Activated CD4-positive, alpha-beta T cell treated with anti-CD3 and anti-CD28 coated beads, Interleukin-2, amount 10 ng/mL, durations not matched to agents 24 days and 14 days (primary cell): ENCODE data around the gene MESD. TPM values are rescaled to one million over a fixed set of nuclear protein-coding genes. Genes with fewer than 3 reads are reported as not detected.

Experiments
- DNase-seq: peaks from one replicate; pipeline ENCODE4 v3.0.0; 2022
- H3K27ac Mint-ChIP-seq: one replicate; pipeline ENCODE4 v1.8.0; 2022; ENCODE audit warnings: mild to moderate bottlenecking, mixed read lengths
- H3K27me3 Mint-ChIP-seq: one replicate; pipeline ENCODE4 v1.8.0; 2022; ENCODE audit warnings: mixed read lengths
- H3K36me3 Mint-ChIP-seq: one replicate; pipeline ENCODE4 v1.8.0; 2022; ENCODE audit warnings: low read depth, mild to moderate bottlenecking, mixed read lengths
- H3K4me1 Mint-ChIP-seq: one replicate; pipeline ENCODE4 v1.8.0; 2021; ENCODE audit warnings: mixed read lengths
- H3K4me3 Mint-ChIP-seq: one replicate; pipeline ENCODE4 v1.8.0; 2022; ENCODE audit warnings: mild to moderate bottlenecking, moderate library complexity, mixed read lengths
- H3K9me3 Mint-ChIP-seq: one replicate; pipeline ENCODE4 v1.8.0; 2021; ENCODE audit warnings: mixed read lengths
- intact Hi-C: fragments of 100-400 bp; cut with micrococcal nuclease; formaldehyde crosslinking; loops from one replicate; pipeline ENCODE4 v1.15.1; 2023
- total RNA-seq: library from RNA; stranded (reverse); gene quantifications from 2 replicates; pipeline ENCODE4 v1.2.3, GENCODE V29; 2022

The MESD gene
- total RNA-seq, 1 donor from 2014 or later = 27.1 TPM

GRCh38 chr15:80990955-80991354, 1.3 kb upstream of the MESD start:
- Mint-ChIP-seq H3K4me1 (peaks cover 47% of the 10 kb centered on the region), H3K4me3 (peak overlapping the region; percentile 13), H3K36me3 (peaks cover 20% of the 10 kb centered on the region), H3K27ac (peak overlapping the region; percentile 66), H3K9me3 (no peaks in the 10 kb centered on the region), H3K27me3 (no peaks in the 10 kb centered on the region)
- peak; percentile 68 for DNase-seq
- intact Hi-C loops = no loop called here

DNA sequence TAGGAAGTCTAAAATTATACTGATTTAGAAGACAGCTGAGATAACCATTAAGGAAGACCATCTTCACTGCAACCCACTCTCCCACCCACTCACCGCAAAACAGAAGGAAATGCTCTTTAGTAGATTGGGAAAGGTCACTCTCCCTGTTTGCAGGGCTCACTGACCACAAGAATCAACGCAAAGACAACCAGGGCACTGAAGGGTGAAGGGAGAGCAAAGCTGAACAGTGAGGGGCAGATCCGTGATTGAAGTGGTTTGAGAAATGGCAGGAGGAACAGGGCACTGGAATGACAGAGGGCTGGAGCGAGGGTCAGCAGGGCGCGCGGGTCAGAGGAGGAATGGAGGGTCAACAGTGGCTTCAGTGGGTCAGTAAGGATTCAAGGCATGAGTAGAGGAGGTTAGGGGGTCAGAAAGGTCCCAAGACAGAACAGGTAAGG, 520 bp downstream of the MESD start:
- peak overlapping the region; percentile 98 for H3K4me3 Mint-ChIP-seq
- peaks cover 28% of the 10 kb centered on the region for H3K36me3 Mint-ChIP-seq
- peaks cover 55% of the 10 kb centered on the region for H3K4me1 Mint-ChIP-seq
- no peak for DNase-seq
- H3K27ac Mint-ChIP-seq = peak overlapping the region; percentile 96
- H3K9me3 Mint-ChIP-seq = no peaks in the 10 kb centered on the region
- H3K27me3 Mint-ChIP-seq = no peaks in the 10 kb centered on the region
- intact Hi-C loops = loop anchor here (1.0 to 10.0 kb wide), 2 partner anchors 11 to 1056 kb away; partner anchors contain the start of genes MEX3B and TLNRD1

GRCh38 chr15:80988148-80988796, 1.3 kb downstream of the MESD start:
- peak overlapping the region; percentile 98 for H3K4me3 Mint-ChIP-seq
- no peaks in the 10 kb centered on the region for H3K27me3 Mint-ChIP-seq
- peaks cover 31% of the 10 kb centered on the region for H3K36me3 Mint-ChIP-seq
- H3K27ac Mint-ChIP-seq = peak overlapping the region; percentile 96
- H3K9me3 Mint-ChIP-seq = no peaks in the 10 kb centered on the region
- H3K4me1 Mint-ChIP-seq = peaks cover 58% of the 10 kb centered on the region
- intact Hi-C loops = loop anchor here (10.0 kb wide), 1 partner anchor 1057 kb away; the partner anchor contains the start of gene MEX3B
- no peak for DNase-seq

DNA sequence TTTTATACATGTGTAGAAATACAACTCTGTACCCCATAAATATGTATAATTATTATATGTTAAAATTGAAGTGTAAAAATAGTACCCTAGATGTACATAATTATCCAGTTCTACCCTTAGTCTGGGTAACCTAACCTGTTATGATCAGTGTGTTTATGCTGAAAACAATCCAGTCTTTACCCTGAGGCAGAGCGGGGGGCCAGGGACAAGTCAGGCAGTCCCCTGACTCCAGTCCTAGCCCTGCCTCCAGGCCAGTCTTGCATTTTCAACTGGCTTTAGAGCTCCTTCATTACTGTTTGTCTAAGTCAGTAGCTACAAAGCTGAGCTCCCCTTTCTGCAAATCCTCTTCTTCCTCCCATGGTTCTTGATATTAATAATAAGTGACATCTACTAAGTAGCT, 3.1 kb downstream of the MESD start:
- H3K36me3 Mint-ChIP-seq = peaks cover 43% of the 10 kb centered on the region
- no peak for DNase-seq
- H3K9me3 Mint-ChIP-seq = no peaks in the 10 kb centered on the region
- H3K27ac Mint-ChIP-seq = no peak overlapping the region
- intact Hi-C loops = loop anchor here (10.0 kb wide), 1 partner anchor 1058 kb away; the partner anchor contains the start of gene MEX3B
- H3K4me3 Mint-ChIP-seq = peak overlapping the region; percentile 52
- H3K4me1 Mint-ChIP-seq = peaks cover 56% of the 10 kb centered on the region
- no peaks in the 10 kb centered on the region for H3K27me3 Mint-ChIP-seq

GRCh38 chr15:80985981-80986380, 3.6 kb downstream of the MESD start:
- no peak for DNase-seq
- no peaks in the 10 kb centered on the region for H3K27me3 Mint-ChIP-seq
- H3K9me3 Mint-ChIP-seq = no peaks in the 10 kb centered on the region
- peaks cover 51% of the 10 kb centered on the region for H3K4me1 Mint-ChIP-seq
- H3K27ac Mint-ChIP-seq = no peak overlapping the region
- intact Hi-C loops = loop anchor here (10.0 kb wide), 1 partner anchor 1059 kb away; the partner anchor contains the start of gene MEX3B
- H3K4me3 Mint-ChIP-seq = peak overlapping the region; percentile 3
- H3K36me3 Mint-ChIP-seq = peaks cover 44% of the 10 kb centered on the region

DNA sequence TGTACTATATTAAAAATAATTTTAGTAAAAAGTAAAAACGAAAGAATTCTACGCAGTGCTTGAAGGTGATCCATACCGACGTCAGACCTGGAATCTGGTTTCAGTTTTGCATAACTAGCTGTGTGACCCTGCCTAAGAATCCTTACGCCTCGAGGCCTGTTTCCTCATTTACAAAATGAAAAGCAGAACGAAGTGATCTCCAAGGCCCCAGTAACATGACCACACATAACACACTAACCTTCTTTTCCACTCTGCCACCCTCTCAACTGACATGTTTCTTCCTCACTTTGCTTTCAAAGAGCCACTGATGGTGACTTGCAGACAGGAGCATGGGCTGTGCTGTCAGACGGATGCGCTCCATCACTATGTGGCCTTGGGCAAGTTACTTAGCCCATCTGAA, 4.8 kb downstream of the MESD start:
- Mint-ChIP-seq H3K4me3 (peak overlapping the region; percentile 16), H3K4me1 (peaks cover 47% of the 10 kb centered on the region), H3K27ac (peak overlapping the region; percentile 9), H3K36me3 (peaks cover 52% of the 10 kb centered on the region), H3K9me3 (no peaks in the 10 kb centered on the region), H3K27me3 (no peaks in the 10 kb centered on the region)
- no peak for DNase-seq
- intact Hi-C loops = loop anchor here (10.0 kb wide), 1 partner anchor 1060 kb away; the partner anchor contains the start of gene MEX3B

DNA sequence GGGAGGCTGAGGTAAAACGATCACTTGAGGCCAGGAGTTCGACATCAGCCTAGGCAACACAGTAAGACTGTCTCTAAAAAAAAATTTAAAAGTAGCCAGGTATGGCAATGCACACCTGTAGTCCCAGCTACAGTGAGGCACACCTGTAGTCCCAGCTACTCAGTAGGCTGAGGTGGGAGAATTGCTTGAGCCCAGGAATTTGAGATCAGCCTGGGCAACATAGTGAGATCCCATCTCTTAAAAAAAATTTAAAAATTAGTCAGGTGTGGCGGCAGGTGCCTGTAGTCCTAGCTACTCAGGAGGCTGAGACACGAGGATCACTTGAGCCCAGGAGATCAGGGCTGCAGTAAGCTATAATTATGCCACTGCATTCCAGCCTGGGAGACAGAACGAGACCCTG, 6.8 kb downstream of the MESD start:
- intact Hi-C loops = loop anchor here (10.0 kb wide), 1 partner anchor 1062 kb away; the partner anchor contains the start of gene MEX3B
- no peak for DNase-seq
- no peaks in the 10 kb centered on the region for H3K9me3 Mint-ChIP-seq
- H3K4me1 Mint-ChIP-seq = peaks cover 45% of the 10 kb centered on the region
- no peaks in the 10 kb centered on the region for H3K27me3 Mint-ChIP-seq
- H3K36me3 Mint-ChIP-seq = peaks cover 61% of the 10 kb centered on the region
- no peak overlapping the region for H3K4me3 Mint-ChIP-seq
- H3K27ac Mint-ChIP-seq = no peak overlapping the region

- no peak for DNase-seq
- H3K4me3 Mint-ChIP-seq = no peak overlapping the region
Measured at GRCh38 chr15:80982205-80982604, 7.4 kb downstream of the MESD start.

GRCh38 chr15:80979538-80980200, 9.9 kb downstream of the MESD start:
- Mint-ChIP-seq H3K27me3 (no peaks in the 10 kb centered on the region), H3K27ac (no peak overlapping the region)
- intact Hi-C loops = loop anchor here (10.0 kb wide), 1 partner anchor 1065 kb away; the partner anchor contains the start of gene MEX3B

More at GRCh38 chr15:80982205-80982604, 7.4 kb downstream of the MESD start:
- no peaks in the 10 kb centered on the region for H3K9me3 Mint-ChIP-seq
- H3K27ac Mint-ChIP-seq = peak overlapping the region; percentile 7
- H3K4me1 Mint-ChIP-seq = peaks cover 46% of the 10 kb centered on the region
- intact Hi-C loops = loop anchor here (10.0 kb wide), 1 partner anchor 1063 kb away; the partner anchor contains the start of gene MEX3B
- H3K36me3 Mint-ChIP-seq = peaks cover 62% of the 10 kb centered on the region
- H3K27me3 Mint-ChIP-seq = no peaks in the 10 kb centered on the region

GRCh38 chr15:80978685-80979329, 10.8 kb downstream of the MESD start:
- H3K27ac Mint-ChIP-seq = no peak overlapping the region
- no peaks in the 10 kb centered on the region for H3K9me3 Mint-ChIP-seq
- DNase-seq = no peak
- H3K36me3 Mint-ChIP-seq = peaks cover 55% of the 10 kb centered on the region
- H3K4me3 Mint-ChIP-seq = no peak overlapping the region
- peaks cover 38% of the 10 kb centered on the region for H3K4me1 Mint-ChIP-seq
- no peaks in the 10 kb centered on the region for H3K27me3 Mint-ChIP-seq
- intact Hi-C loops = no loop called here

More at GRCh38 chr15:80979538-80980200, 9.9 kb downstream of the MESD start:
- DNase-seq = no peak
- Mint-ChIP-seq H3K9me3 (no peaks in the 10 kb centered on the region), H3K4me3 (no peak overlapping the region), H3K4me1 (peaks cover 43% of the 10 kb centered on the region), H3K36me3 (peaks cover 59% of the 10 kb centered on the region)

DNA sequence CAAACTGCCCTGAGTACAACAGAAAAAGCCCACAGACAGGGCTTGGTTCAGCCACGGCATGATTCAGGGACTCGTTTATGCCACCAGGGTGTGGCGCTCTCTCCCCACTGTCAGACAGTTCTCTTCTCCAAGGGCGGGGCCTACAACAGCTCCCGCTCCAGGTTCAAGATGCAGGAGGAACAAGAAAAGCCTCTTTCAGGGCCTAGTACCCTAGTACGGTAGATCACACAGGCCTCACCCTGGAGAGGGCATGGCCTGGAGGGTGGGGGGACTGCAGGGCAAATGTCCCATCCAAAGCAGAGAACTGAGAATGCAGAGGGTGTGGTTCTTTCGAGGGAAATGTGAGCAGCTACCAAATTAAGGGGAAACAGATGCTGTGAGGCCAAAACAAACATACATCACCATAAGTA, 12.0 kb downstream of the MESD start:
- intact Hi-C loops = no loop called here
- peak; percentile 79 for DNase-seq
- Mint-ChIP-seq H3K27me3 (no peaks in the 10 kb centered on the region), H3K4me3 (no peak overlapping the region), H3K9me3 (no peaks in the 10 kb centered on the region), H3K27ac (no peak overlapping the region), H3K36me3 (peaks cover 49% of the 10 kb centered on the region), H3K4me1 (peaks cover 33% of the 10 kb centered on the region)

DNA sequence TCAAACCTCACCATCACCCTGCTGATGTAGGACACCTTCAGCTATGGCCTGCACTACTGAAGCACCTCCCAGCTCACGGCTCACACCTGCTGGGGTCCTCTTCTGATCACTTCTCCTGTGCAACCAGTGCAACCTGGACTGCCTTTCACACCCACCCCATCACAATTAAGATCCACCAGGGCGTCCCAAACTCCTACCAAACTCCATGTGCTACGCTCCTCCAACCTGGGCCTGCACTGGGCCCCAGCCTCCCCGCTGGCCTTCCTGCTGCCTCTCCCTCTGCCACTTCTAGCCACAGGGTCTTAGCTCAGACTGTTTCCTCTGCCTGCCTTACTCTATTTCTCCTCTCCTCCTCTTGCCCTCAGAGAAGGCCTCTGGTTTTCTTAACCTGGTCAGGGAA, 12.8 kb downstream of the MESD start:
- DNase-seq = no peak
- intact Hi-C loops = no loop called here
- Mint-ChIP-seq H3K27me3 (no peaks in the 10 kb centered on the region), H3K4me1 (peaks cover 26% of the 10 kb centered on the region), H3K27ac (peak overlapping the region; percentile 19), H3K4me3 (no peak overlapping the region), H3K9me3 (no peaks in the 10 kb centered on the region), H3K36me3 (peaks cover 45% of the 10 kb centered on the region)

GRCh38 chr15:80974914-80975313, 14.7 kb downstream of the MESD start:
- no peak overlapping the region for H3K4me3 Mint-ChIP-seq
- no peak for DNase-seq
- no peaks in the 10 kb centered on the region for H3K27me3 Mint-ChIP-seq
- H3K9me3 Mint-ChIP-seq = no peaks in the 10 kb centered on the region
- intact Hi-C loops = loop anchor here (5.0 kb wide), 1 partner anchor 408 kb away; no protein-coding TSS in a partner anchor
- H3K27ac Mint-ChIP-seq = no peak overlapping the region
- peaks cover 44% of the 10 kb centered on the region for H3K36me3 Mint-ChIP-seq
- peaks cover 28% of the 10 kb centered on the region for H3K4me1 Mint-ChIP-seq
